GM12892 (cell line): ENCODE measurements around the gene ITPA.

Experiments used
- DNase-seq: peaks from one replicate; pipeline ENCODE4 v3.0.0; 2011; ENCODE audit not compliant: insufficient read length
- FAIRE-seq: peaks from 2 replicates; lab custom pipeline; 2011; peaks lifted over from hg19 to GRCh38; lab: Jason Lieb, UNC
- POLR2A ChIP-seq: IDR thresholded peaks from 2 replicates; pipeline ENCODE4 v1.6.1; 2011; ENCODE audit warnings: low read depth, low read length, control low read depth
- POLR2AphosphoS5 ChIP-seq: IDR thresholded peaks from 2 replicates; pipeline ENCODE4 v1.6.1; 2011; ENCODE audit warnings: low read depth, low read length, control low read depth
- TAF1 ChIP-seq: IDR thresholded peaks from 2 replicates; pipeline ENCODE4 v1.6.1; 2011; ENCODE audit warnings: low read depth, mild to moderate bottlenecking, control low read depth, low read length, borderline replicate concordance

Gene ITPA

DNA sequence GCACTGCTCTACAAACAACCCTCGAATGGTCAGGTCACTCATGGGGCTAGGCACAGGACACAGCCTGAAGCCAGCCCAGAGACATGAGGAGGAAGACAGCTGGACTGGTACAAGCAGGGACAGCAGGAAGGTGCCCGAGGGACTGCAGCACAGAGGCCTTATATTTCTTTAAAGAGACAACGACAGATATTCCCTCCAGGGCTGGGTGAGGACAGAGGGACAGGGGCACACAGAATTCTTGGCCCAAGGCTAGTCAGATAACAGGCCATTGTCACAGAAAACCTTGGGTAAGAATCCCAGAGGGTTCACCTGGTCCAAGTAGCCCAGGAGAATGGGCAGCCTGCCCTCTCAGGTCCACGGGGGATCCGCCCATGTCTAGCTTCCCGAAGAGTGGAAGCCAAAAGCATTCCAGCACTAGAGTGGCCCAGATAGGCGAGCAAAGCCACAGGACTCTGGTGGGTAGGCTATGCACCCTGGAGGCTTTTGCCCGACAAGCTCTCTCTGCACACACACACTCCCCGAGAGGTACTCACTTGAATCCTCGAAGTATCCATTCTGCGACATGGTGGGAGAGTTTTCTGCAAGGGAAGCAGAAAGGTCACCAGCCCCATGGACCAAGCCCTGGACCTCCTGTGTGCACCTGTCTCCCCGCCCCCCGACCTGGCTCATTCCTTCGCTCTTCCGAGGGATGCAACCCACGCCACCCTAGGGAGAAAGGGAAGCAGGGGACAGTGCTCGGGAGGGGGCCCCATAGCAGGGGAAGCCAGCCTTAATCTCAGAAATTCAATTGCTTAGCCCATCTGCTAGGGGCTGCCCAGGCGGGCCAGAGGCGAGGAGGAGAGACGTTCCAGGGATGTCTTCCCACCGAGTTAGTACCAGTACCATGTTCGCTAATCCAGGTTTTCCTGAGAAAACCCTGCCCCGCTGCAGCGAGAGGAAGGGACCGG is 28.0 kb downstream of the ITPA start:
- no peak for DNase-seq
- FAIRE-seq = no peak
- no peak for TF ChIP-seq TAF1
- no peak for TF ChIP-seq POLR2AphosphoS5
- TF ChIP-seq POLR2A = no peak

DNA sequence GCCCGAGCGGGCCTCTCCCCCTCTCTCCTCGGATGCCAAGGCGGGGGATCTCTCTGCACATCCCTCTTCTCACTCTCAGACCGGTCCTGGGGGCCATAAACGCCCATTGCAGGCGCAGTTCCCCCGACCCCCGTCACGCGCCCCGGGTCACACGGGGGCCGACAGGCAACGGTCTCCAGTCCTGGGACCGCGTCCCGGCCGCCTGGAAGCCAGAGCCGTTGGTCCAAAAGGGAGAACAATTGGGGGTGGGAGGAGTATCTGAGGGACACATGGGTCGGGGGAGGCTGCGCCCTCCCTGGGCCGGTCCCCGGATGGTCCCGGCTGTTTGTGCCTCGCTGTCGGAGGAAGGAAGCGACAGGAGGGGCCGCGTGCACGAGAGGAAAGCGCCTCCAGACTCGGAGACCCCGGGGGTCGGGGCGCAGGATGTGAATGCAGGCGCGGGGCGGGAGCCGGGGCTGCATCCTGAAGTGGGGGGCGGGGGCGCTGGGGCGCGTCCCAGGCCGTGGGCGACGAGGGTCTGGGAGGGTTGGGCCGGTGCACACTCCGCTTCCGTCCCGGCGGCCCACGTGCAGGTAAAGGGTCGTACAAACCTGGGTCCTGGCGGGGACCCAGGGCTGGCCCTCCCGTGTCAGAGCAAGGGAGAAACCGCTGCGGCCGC is 28.8 kb downstream of the ITPA start:
- no peak for DNase-seq
- no peak for FAIRE-seq
- TF ChIP-seq POLR2A = no peak

DNA sequence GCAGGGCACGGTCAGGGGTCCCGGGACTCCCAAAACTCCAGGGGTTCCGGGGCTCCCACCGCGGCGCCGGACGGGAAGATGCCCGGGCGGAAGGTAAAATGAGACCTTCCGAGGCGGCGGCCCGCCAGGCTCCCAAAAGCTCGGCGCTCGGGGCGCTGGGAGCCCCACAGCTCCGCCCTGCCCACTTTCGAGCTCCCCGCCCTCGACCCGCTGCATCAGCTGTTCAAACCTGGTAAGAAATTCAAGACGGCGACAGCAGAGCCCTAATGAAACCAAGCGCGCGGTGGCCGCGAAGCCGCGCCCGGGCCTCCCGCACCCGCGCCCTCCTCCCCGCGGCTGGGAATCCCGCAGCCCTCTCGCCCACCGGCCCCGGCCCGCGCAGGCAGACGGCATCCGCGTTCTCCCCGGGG is 29.3 kb downstream of the ITPA start:
- DNase-seq = peak; percentile 67
- FAIRE-seq = no peak
- no peak for TF ChIP-seq POLR2AphosphoS5

DNA sequence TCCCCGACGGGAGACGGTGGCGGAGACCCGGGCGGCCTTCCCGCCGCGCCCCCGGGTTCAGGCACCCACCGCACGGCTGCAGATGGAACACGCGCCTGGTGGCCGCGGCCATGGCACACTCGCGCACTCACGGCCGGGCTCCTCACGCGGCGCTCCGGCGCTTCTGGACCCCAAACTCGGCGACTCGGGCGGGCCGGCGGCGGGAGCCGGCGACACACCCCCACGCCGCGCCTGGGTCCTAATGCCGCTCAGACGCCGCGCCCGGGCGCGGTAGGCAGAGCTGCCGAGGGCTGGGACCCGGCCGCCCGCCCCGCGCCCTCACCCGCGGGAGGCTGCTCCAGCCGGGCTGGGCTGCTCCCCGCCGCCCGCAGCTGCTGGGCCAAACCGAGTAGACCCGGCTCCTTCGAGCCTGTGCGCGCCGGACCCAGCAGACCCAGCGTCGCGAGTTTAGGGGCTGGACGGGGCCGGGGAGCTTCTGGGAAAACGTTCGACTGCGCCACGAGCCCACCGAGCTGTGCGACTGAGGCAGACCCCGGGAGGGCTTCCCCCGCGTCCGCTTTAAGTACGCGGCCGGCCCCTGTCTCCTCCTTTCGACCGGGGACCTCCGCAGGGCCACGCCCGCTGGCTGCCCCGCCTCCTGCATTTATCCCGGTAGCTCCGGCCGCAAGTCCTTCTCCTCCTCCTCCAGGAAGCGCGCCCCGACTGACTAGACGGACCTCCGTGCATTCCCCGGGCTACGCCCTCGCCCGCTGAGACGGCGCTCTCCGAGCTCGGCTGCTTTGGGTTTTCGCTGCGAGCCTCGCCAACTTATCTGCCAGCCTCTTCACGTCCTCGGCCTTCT is 29.9 kb downstream of the ITPA start, which contains the start of gene SLC4A11:
Gene SLC4A11 (minus strand): TSS at position 165 of the 841 bp plus-strand sequence. CDS start 53 bp downstream, at position 112.
- DNase-seq (peak; percentile 78), FAIRE-seq (no peak)
- no peak for TF ChIP-seq POLR2AphosphoS5
- TF ChIP-seq TAF1 = no peak
- TF ChIP-seq POLR2A = no peak

DNA sequence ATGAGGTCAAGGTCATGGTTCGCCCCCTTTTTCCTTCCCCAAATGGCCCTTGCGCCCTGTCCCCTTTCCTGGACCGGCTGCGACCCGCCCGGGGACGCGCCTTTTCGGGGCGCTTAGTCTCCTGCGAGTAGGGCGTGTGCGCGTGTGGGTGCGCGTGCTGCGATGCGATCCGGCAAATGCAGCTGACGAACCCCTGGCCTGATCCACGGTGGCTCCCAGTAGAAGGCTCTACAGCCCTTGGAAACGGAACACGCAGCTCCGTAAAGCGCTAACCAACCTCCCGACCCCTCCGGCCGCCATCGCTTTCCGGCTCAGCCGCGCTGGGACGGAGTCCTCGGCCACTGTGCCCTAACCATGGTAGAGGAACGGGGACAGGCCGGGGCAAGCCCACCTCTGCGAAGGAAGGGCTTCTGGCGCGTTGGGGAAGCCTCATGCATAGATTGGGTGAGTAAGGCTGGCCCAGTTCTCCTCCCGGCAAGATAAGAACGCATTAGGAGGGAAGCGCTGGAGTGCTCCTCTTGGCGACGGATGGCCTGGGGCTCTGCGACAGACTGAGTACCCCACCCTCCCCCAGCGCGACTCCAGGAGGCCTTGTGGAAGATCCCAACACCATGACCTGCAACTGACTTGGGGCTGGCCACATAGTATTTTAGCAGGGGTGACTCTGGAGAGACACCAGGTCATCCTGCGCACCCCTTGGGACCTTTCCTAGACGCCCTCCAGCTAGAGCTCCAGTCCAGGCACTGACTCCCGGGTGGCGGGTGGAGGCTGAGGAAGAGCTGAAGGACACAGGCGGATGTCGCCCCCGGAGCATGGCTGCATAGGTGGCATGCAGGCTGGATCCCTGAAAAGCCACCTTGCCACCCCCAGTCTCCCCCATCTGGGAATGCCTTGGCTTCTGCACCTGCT is 30.8 kb downstream of the ITPA start:
- no peak for FAIRE-seq

DNA sequence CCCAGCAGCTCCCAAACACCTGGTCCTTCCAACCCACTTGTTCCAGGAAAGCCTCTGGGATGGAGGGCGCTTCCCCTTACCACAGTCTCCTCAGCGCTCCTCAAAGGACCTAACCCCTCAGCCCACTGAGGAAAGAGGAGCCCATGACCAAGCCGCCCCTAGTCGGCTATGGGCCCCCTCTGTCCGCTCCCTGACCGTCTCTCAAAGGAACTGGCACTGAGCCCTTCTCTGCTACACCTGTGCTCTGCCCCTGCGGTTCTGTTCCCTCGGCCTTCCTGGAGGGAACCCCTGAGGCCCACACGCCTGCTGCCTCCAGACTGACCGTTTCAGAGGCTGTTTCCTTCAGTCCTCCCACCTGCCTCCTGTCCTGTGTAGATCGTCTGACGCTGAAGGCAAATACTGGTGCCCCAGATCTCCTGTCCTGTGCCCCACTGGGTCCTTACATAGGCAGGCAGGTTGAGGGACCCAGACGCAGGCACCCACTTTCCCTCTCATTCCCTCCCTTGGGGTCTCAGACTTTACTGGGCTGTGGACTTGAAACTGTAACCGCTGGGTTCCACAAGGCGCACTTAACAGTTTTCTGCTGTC is 31.6 kb downstream of the ITPA start:
- TF ChIP-seq TAF1 (no peak), POLR2A (no peak), POLR2AphosphoS5 (no peak)
- FAIRE-seq (no peak), DNase-seq (no peak)

More for the DNA sequence above, 30.8 kb downstream of the ITPA start:
- DNase-seq = no peak
- TF ChIP-seq POLR2AphosphoS5 (no peak), TAF1 (no peak), POLR2A (no peak)

DNA sequence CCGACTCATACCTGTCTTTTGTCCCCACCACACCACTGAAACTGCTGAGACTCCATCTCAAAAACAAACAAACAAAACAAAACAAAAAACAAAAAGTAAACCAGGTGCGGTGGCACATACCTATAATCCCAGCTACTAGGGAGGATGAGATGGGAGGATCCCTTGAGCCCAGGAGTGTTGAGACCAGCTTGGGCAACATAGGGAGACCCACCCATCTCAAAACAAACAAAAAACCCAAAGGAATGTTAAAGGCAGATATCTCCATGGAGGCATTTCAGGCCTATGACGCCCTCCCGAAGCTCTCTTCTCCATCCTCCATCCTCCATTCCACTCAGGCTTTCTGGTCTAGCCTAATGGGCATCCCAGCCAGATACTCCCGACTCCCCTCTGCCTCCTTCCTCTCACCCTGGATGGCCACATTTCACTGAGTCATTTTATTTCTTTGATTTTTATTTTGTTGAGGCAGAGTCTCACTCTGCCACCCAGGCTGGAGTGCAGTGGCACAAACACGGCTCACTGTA is 32.9 kb downstream of the ITPA start:
- TF ChIP-seq TAF1 (no peak), POLR2A (no peak), POLR2AphosphoS5 (no peak)
- no peak for DNase-seq
- FAIRE-seq = no peak

DNA sequence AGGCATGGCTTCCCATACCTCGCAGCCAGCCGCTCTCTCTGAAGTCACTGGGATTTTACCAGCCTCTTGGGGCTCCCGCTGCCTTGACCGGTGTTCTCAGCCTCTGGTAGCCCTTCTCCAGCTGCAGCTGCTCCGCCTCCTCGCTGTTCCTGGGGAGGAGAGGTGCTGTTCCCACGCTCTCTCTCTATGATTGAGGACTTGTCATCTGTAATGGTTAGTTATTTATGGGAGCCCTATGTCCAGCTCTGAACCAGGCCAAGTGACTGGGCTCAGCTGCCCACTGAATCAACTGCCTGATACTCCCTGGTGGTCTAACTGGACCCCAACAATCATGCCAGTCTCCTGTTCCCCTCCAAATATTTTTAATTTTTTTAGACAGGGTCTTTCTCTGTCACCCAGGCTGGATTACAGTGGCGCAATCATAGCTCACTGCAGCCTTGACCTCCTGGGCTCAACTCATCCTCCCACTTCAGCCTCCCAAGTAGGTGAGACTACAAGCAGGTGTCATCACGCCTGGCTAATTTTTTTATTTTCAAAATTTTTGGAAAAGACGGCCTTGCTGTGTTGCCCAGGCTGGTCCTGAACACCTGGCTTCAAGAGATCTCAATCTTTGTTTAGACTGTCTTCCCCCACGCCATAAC is 34.5 kb downstream of the ITPA start:
- TF ChIP-seq POLR2A (no peak), TAF1 (no peak), POLR2AphosphoS5 (no peak)
- no peak for FAIRE-seq

DNA sequence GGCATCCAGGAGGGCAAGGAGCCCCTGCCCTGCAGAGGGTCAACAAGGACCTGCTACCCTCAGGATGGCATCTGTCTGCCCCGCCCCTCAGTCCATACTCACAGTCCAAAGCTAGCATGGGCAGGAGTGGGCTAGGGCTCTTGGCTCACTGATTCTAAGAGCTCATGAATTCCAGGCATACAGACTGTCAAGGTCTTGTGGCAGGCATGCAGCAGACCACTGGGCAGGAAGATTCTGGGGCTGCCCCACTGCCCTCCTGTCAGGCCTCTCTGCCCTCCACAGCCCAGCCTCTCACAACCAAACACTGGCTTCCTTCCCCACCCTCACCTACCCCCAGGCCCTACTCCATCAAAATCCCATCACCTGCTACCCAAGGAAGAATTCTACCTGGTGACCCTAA is 35.3 kb downstream of the ITPA start:
- TF ChIP-seq POLR2AphosphoS5 = no peak
- DNase-seq (no peak), FAIRE-seq (no peak)

More for the DNA sequence above, 34.5 kb downstream of the ITPA start:
- DNase-seq = no peak

DNA sequence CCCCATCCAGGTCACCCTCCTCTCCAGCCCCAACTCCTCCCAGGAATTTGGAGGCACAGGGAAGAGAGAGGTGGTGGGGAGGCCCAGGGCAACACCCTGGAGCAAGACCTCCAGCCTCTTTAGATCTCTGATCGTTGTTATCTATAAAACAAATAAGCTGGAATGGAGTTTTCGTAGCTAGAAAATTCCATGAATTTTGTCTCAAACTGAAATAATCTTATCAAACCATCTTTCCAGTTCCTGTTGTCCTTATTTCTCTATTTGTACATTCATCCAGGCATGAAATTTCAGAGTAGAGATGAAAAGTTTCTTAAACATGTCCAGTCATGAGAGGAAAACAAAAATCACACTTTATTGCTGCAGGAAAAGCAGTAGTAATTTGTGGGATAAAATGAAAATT is 35.9 kb downstream of the ITPA start:
- FAIRE-seq = no peak
- TF ChIP-seq POLR2A = no peak
- TF ChIP-seq TAF1 = no peak
- TF ChIP-seq POLR2AphosphoS5 = no peak
- DNase-seq = no peak
